GM12801 (cell line): ENCODE data around the gene ANO6.

Experiments used
- CTCF ChIP-seq: IDR thresholded peaks from one replicate; pipeline ENCODE4 v1.5.1; 2011; ENCODE audit warnings: control low read depth; ENCODE audit not compliant: insufficient read length; ENCODE audit errors: extremely low read depth

The ANO6 gene

GRCh38 chr12:45289245-45290215 is 73.6 kb downstream of the ANO6 start:
- TF ChIP-seq CTCF: no peak

- no peak for TF ChIP-seq CTCF
Measured at GRCh38 chr12:45290216-45290605, 74.3 kb downstream of the ANO6 start.

- no peak for TF ChIP-seq CTCF
Measured at GRCh38 chr12:45291518-45291917, 75.6 kb downstream of the ANO6 start.

GRCh38 chr12:45292486-45293195 is 76.7 kb downstream of the ANO6 start:
- no peak for TF ChIP-seq CTCF

- TF ChIP-seq CTCF: no peak
Measured at GRCh38 chr12:45294906-45295305, 79.0 kb downstream of the ANO6 start.

GRCh38 chr12:45296046-45296586 is 80.2 kb downstream of the ANO6 start:
- TF ChIP-seq CTCF: no peak

GRCh38 chr12:45298047-45298446 is 82.2 kb downstream of the ANO6 start:
- no peak for TF ChIP-seq CTCF
